GM18508 (cell line): Measurements from ENCODE around the gene BHLHE23.
A peak's percentile ranks its signal among the peaks of the same experiment; 100 is the strongest.

Experiments used
- ATAC-seq: cut with Tn5 transposase; IDR thresholded peaks from one replicate; pipeline ENCODE4 v1.9.1; 2021; ENCODE audit warnings: moderate number of reproducible peaks; ENCODE audit not compliant: insufficient read depth, unreplicated experiment

The BHLHE23 gene

DNA sequence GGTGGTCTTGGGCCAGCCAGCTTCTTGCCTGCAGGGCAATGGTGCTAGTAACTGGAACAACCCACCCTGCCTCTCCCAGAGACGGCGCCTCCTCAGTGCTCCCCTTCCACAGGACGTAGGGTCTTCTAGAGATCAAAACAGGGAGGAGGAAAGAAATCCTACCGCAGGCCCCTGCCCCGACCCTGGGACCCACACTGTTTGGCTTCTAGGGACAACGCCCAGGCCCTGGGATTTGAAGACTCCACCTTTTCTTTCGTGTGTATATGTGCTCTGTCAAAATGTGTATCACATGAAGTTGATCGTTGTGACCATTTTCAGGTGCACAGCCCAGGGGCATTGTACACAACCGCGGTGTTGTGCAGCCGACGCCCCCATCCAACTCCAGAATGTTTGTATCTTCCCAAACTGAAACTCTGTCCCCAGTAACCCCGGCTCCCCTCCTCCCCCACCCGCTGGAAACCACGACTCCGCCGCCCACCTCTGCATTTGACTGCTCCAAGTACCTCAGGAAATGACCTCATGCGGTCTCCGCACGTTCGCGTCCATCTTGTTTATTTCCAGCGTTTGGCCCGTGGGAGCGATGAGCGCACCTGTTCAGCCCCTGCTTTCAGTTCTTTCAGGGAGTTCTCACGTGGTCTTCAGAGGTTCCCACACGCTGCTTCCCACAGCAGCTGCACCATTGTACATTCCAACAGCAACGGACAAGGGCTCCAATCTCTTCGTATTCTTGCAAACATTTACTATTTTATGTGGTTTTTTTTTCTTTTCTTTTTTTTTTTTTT lies 3.4 kb upstream of the BHLHE23 start:
- peak; percentile 50 for ATAC-seq

- no peak for ATAC-seq
Measured at GRCh38 chr20:63009045-63009961, 2.5 kb upstream of the BHLHE23 start.

DNA sequence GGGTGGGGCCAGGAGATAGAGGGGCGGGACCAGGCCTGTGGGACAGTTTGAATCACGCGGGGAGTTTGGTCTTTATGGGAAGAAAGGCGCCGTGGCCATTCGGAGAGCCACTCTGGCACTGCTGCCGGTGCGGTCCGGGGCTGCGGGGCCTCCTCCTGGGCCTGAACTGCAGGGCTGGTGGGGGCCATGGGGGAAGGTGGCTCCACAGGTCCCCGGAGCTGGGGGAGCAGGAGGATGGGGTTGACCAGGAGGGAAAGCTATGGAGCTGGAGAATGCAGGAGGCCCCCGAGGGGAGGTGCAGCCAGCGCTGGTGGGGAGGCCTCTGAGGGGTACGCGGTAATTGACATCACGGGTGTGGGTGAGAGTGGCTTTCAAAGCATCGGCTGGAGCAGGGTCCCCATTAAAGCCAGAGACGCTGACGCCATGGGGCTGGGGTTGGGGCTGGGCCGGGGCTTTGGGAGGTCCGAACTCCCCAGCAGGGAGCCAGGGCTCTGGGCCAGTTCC lies 1.8 kb upstream of the BHLHE23 start:
- no peak for ATAC-seq

- no peak for ATAC-seq
Measured at GRCh38 chr20:63007646-63008488, 1.1 kb upstream of the BHLHE23 start.

DNA sequence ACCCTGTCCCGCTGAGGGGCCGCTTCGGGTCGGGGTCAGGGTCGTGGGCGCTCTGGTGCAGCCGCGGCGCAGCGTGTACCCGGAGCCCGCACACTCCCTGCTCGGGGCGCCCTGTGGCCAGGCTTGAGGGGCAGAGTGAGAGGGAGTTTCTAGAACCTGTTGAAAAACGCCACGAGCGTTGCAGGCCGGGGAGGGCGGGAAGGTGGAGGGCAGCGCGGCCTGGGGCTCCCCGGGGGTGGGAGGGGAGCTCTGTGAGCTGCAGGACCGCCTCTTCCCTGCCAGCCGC lies 539 bp upstream of the BHLHE23 start:
- no peak for ATAC-seq

DNA sequence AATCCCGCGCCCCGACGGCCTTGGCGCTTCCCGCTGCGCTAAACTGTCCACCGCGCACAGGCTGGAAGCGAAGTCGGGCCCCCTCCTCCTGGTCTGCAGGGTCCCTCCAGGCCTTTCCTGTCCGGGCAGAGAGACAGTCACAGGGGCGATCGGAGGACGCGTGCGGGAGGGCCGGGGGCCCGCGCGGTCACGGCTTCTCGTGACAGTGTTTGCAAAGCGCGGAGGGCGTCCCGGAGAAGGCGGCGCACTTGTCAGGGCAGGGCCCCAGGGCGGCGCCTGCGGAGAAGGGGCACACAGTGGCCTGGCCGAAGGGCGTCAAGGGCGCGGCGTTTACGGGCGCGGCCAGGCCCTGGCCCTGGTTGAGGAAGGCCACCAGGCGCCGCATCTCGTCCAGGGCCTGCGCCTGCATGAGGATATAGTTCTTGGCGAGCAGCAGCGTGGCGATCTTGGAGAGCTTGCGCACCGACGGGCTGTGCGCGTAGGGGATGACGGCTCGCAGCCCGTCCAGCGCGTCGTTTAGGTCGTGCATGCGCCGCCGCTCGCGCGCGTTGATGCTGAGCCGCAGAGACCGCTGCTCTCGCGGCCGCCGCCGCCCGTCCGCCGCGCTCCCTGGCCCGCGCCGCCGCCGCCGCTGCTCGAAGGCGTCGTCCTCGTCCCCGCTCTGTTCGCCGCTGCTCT lies 763 bp downstream of the BHLHE23 start:
- ATAC-seq, result no peak

GRCh38 chr20:63005365-63005861 lies 1.4 kb downstream of the BHLHE23 start:
- no peak for ATAC-seq

GRCh38 chr20:63004607-63005364 lies 2.0 kb downstream of the BHLHE23 start:
- ATAC-seq, result no peak

- ATAC-seq, result no peak
Measured at GRCh38 chr20:63003546-63003945, 3.2 kb downstream of the BHLHE23 start.

- no peak for ATAC-seq
Measured at GRCh38 chr20:63002511-63002910, 4.3 kb downstream of the BHLHE23 start.

DNA sequence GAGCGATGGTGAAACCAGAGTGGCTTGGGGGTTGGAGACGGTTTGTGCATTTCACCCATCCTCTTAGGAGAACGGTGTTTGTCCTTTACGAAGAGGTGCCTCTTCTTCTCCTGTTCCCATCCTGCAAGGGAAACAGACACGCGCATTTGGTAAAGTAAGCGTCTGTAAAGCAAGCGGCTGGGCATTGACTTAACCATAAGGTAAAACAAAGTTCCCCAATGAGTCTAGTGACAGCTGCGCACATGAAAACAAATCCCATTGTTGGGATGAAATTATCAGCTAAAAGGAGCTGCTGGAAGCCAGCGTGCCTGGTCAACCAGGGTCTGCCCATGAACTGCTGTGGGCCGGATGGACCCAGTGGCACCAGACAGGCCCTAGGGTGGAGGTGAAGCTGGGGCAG lies 5.8 kb downstream of the BHLHE23 start:
- no peak for ATAC-seq

DNA sequence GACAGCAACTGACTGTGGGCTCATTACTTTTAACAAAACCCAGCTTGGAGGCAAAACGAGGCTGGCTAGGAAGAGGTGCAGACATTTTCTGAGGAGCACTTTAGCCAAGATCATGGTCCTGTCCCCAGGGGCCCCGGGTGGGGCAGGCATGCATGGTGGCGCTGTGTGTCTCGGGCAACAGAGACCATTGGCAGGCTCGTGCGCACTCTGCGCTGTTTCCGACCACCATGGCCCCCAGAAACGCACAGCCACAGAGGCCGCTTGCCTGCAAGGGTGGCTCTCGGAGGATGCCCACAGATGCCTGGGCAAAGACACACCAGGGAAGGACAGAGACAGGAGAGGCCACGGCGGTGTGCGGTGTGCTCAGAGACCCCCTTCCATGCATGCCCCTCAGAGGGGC lies 6.7 kb downstream of the BHLHE23 start:
- ATAC-seq, result no peak

DNA sequence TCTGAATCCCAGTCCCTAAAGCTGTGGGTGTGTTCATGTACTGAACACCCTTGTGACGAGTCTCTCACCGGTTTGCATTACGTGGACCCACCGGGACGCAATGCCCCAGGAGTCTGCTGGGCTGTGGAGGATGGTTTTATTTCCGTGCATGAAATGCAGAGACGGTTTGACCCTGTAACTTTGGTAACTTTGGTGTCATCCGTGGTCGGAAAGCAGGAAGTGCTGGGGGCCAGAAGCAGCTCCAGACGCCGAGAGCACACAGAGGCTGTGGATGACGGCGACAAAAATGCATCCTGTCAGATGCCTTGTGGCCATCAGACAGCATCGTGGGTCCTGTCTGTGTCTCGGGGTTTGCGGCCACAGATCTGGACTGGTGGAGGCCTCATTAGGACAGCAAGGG lies 7.2 kb downstream of the BHLHE23 start:
- ATAC-seq, result no peak

GRCh38 chr20:62998449-62998848 lies 8.3 kb downstream of the BHLHE23 start:
- no peak for ATAC-seq

DNA sequence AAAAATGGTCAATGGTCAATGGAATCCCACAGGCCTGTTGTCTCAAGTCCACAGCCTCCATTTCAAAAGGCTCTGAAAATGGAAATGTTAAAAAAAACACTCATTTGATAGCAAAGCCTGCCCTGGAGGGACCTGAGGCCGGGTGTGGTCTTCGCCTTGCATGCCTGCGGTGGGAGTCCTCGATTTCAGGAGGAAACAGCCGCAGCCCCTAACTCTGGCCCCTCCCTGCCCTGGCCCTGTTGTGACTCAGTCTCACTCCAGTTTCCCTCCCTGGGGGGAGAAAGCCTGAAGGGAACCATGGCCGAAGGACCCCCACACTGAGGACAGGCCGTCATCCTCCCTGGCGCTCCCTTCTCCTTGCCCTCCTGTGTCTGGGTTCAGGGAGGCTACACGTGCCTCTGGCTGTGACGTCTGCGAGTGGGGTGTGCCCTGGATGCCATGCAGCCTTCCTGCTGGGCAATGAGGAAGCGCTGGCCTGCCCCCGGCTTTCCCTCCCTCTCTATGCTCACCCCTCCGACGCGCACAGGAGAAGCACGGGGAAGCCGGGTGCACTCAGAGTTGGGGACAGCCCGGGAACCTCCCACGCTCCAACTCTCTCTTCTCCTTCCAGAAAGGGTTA lies 9.2 kb downstream of the BHLHE23 start:
- ATAC-seq, result no peak

- no peak for ATAC-seq
Measured at GRCh38 chr20:62996596-62996982, 10.2 kb downstream of the BHLHE23 start.

- ATAC-seq, result no peak
Measured at GRCh38 chr20:62995898-62996595, 10.7 kb downstream of the BHLHE23 start.

- no peak for ATAC-seq
Measured at GRCh38 chr20:62995481-62995880, 11.3 kb downstream of the BHLHE23 start.
